ENCODE data around the gene PXMP4. TPM values are rescaled to one million over a fixed set of nuclear protein-coding genes. Genes with fewer than 3 reads are reported as not detected.

The PXMP4 gene
- polyA plus RNA-seq, 2 of the 4 experiments (the other 2 are of a cell fraction) = 4.5 to 6.6 TPM

GRCh38 chr20:33727806-33728205, 7.7 kb upstream of the PXMP4 start:
- ATAC-seq (no peak), DNase-seq (ENCODE audit: low read depth in 1 of 2, low spot score in 1 of 2) (no peak), FAIRE-seq (no peak)
- Histone ChIP-seq H3K4me3 (no peak overlapping the region), H3K9me3 (no peaks in the 10 kb centered on the region), H3K4me2 (no peak overlapping the region), H3K4me1 (peaks cover 14% of the 10 kb centered on the region; the same call in 2 of the 3 replicates), H3K27ac (no peak overlapping the region)
- no peak for TF ChIP-seq MYC (IDR thresholded peaks at IDR 0.05; ENCODE audit: borderline replicate concordance, low read length)
- no peak for TF ChIP-seq SMC3 (IDR thresholded peaks at IDR 0.05)
- no peak for TF ChIP-seq USF2 (IDR thresholded peaks at IDR 0.05)
- no peak for TF ChIP-seq HDAC2 (IDR thresholded peaks at IDR 0.05)
- ChIA-PET CTCF (interaction anchor here (1.3 to 1.9 kb wide), 2 partner anchors 8 to 48 kb away, joined by 4 to 5 read pairs; partner anchors contain the start of gene PXMP4), POLR2A (no interaction called here)
- WGBS (ENCODE audit: missing lambda C conversion rate) = 86% methylated on average over 3 of the region's 3 CpGs

GRCh38 chr20:33727115-33727479, 7.0 kb upstream of the PXMP4 start:
- FAIRE-seq = no peak
- ChIA-PET POLR2A (interaction anchor here (1.1 kb wide), 1 partner anchor 9 kb away, joined by 7 read pairs; no protein-coding TSS in a partner anchor), CTCF (interaction anchor here (0.7 to 1.9 kb wide), 4 partner anchors 13 to 299 kb away, joined by 3 to 5 read pairs (median 4); no protein-coding TSS in a partner anchor)

More at GRCh38 chr20:33727115-33727479, 7.0 kb upstream of the PXMP4 start:
- no peak for TF ChIP-seq RAD21 (conservative IDR thresholded peaks at IDR 0.05 in 1 of 2, IDR thresholded peaks at IDR 0.05 in 1 of 2)
- no peak for TF ChIP-seq HOXA7 (CRISPR knock-in tag; IDR thresholded peaks at IDR 0.05)
- no peak for TF ChIP-seq PBX3 (IDR thresholded peaks at IDR 0.05)
- TF ChIP-seq KDM5A (IDR thresholded peaks at IDR 0.05) = no peak
- no peak for TF ChIP-seq RFX5 (IDR thresholded peaks at IDR 0.05)
- no peak for TF ChIP-seq ATOH8 (CRISPR knock-in tag; IDR thresholded peaks at IDR 0.05; ENCODE audit: low read depth)
- TF ChIP-seq USF2 (IDR thresholded peaks at IDR 0.05) = no peak
- no peak for TF ChIP-seq ELK1 (IDR thresholded peaks at IDR 0.05; ENCODE audit: low read depth, low read length)
- no peak for TF ChIP-seq ESRRA (IDR thresholded peaks at IDR 0.05; ENCODE audit: borderline replicate concordance, low read length)
- TF ChIP-seq MAX (IDR thresholded peaks at IDR 0.05) = no peak
- no peak for TF ChIP-seq HES2 (IDR thresholded peaks at IDR 0.05)
- no peak for TF ChIP-seq JUNB (IDR thresholded peaks at IDR 0.05)
- TF ChIP-seq POLR2A (IDR thresholded peaks at IDR 0.05; ENCODE audit: low read length) = no peak
- TF ChIP-seq BCL3 (IDR thresholded peaks at IDR 0.05) = no peak
- TF ChIP-seq CTCF (IDR thresholded peaks at IDR 0.05) = no peak
- no peak for TF ChIP-seq NFE2L2 (conservative IDR thresholded peaks at IDR 0.05; ENCODE audit: low read length)
- TF ChIP-seq HDAC2 (IDR thresholded peaks at IDR 0.05) = no peak
- TF ChIP-seq MYC (IDR thresholded peaks at IDR 0.05; ENCODE audit: borderline replicate concordance, low read length) = no peak
- no peak for TF ChIP-seq ZC3H11A (IDR thresholded peaks at IDR 0.05)
- Histone ChIP-seq H3K4me3 (no peak overlapping the region), H3K4me1 (peaks cover 12% of the 10 kb centered on the region; the same call in 2 of the 3 replicates), H3K9me3 (no peaks in the 10 kb centered on the region), H3K27ac (no peak overlapping the region), H3K4me2 (no peak overlapping the region)
- ATAC-seq (no peak), DNase-seq (ENCODE audit: low read depth in 1 of 2, low spot score in 1 of 2) (no peak)
- 86% methylated on average over 5 of the region's 5 CpGs for WGBS (ENCODE audit: missing lambda C conversion rate)

All from A549 (cell line).